Hepatocyte (in vitro differentiated cells): ENCODE results near the gene MRRF. TPM values are rescaled to one million over a fixed set of nuclear protein-coding genes. Genes with fewer than 3 reads are reported as not detected.
A peak's percentile ranks its signal among the peaks of the same experiment; 100 is the strongest.

Experiments used
- DNase-seq: peaks from one replicate; pipeline ENCODE4 v3.0.0-alpha.2; 2016; ENCODE audit warnings: low spot score
- H2AFZ ChIP-seq: fragments of 200-600 bp; sonication (generic); 2 replicates; pipeline ENCODE4 v1.6.0; 2016; ENCODE audit warnings: antibody characterized with exemption, mild to moderate bottlenecking
- H3K27ac ChIP-seq: fragments of 200-600 bp; sonication (generic); 2 replicates; pipeline ENCODE4 v1.5.1; 2016; ENCODE audit warnings: mild to moderate bottlenecking
- H3K27me3 ChIP-seq: fragments of 200-600 bp; sonication (generic); 2 replicates; pipeline ENCODE4 v1.6.1; 2016
- H3K36me3 ChIP-seq: fragments of 200-600 bp; sonication (generic); replicated peaks from 2 replicates; pipeline ENCODE4 v1.5.1; 2016; ENCODE audit warnings: low read depth; ENCODE audit not compliant: insufficient read depth
- H3K4me1 ChIP-seq: fragments of 200-600 bp; sonication (generic); 2 replicates; pipeline ENCODE4 v1.5.1; 2016; ENCODE audit warnings: mild to moderate bottlenecking, moderate library complexity; ENCODE audit not compliant: insufficient read depth
- H3K4me2 ChIP-seq: fragments of 200-600 bp; sonication (generic); 2 replicates; pipeline ENCODE4 v1.6.0; 2016
- H3K4me3 ChIP-seq: fragments of 200-600 bp; sonication (generic); 2 replicates; pipeline ENCODE4 v1.5.1; 2016; ENCODE audit warnings: mild to moderate bottlenecking
- H3K79me2 ChIP-seq: fragments of 200-600 bp; sonication (generic); 2 replicates; pipeline ENCODE4 v1.6.0; 2017; ENCODE audit warnings: mild to moderate bottlenecking
- H3K9me2 ChIP-seq: fragments of 200-600 bp; sonication (generic); replicated peaks from 2 replicates; pipeline ENCODE4 v1.6.0; 2017; ENCODE audit warnings: mild to moderate bottlenecking; ENCODE audit not compliant: insufficient read depth
- H3K9me3 ChIP-seq: fragments of 200-600 bp; sonication (generic); 2 replicates; pipeline ENCODE4 v1.5.1; 2016; ENCODE audit warnings: low read depth, mild to moderate bottlenecking
- H4K20me1 ChIP-seq: fragments of 200-600 bp; sonication (generic); 2 replicates; pipeline ENCODE4 v1.6.0; 2016; ENCODE audit warnings: mild to moderate bottlenecking; ENCODE audit not compliant: insufficient read depth, poor library complexity, severe bottlenecking
- CTCF ChIP-seq: fragments of 200-600 bp; sonication (generic); IDR thresholded peaks from 2 replicates; pipeline ENCODE4 v1.5.1; 2016; ENCODE audit warnings: antibody characterized with exemption, mild to moderate bottlenecking; ENCODE audit not compliant: poor library complexity
- EZH2 ChIP-seq: fragments of 200-600 bp; sonication (generic); IDR thresholded peaks from 2 replicates; pipeline ENCODE4 v1.6.1; 2016; ENCODE audit warnings: antibody characterized with exemption, mild to moderate bottlenecking, borderline replicate concordance
- EZH2phosphoT487 ChIP-seq: fragments of 200-600 bp; sonication (generic); IDR thresholded peaks from one replicate; pipeline ENCODE4 v1.6.1; 2018; ENCODE audit warnings: antibody characterized with exemption, mild to moderate bottlenecking, low read depth, moderate library complexity; ENCODE audit not compliant: unreplicated experiment, severe bottlenecking
- WGBS: methylation state at CpG from one replicate; pipeline ENCODE4 v1.1.6; 2016; ENCODE audit warnings: low lambda C conversion rate; ENCODE audit errors: missing lambda C conversion rate; 5-methylcytosine and 5-hydroxymethylcytosine counted together
- polyA plus RNA-seq: library from polyadenylated mRNA; unstranded; fragments of >200 nt; fragmentation: Nextera tagmentation; extraction: Ambion mirVana; gene quantifications from 2 replicates; pipeline ENCODE4 v1.2.1, GENCODE V29; 2016
- total RNA-seq: library from RNA; depleted of rRNA; stranded (reverse); fragments of >200 nt; gene quantifications from 2 replicates; pipeline ENCODE4 v1.2.3, GENCODE V29; 2014

MRRF gene
- total and polyA plus RNA-seq, 2 experiments from 2014 or later = 26.8 to 32.9 TPM

GRCh38 chr9:122350577-122351355 lies 86.1 kb downstream of the MRRF start:
- peaks cover 31% of the 10 kb centered on the region for H3K27me3 ChIP-seq
- H3K79me2 ChIP-seq = no peaks in the 10 kb centered on the region
- TF ChIP-seq CTCF (peak; percentile 97), EZH2 (no peak)
- no peak overlapping the region for H3K4me3 ChIP-seq
- H3K27ac ChIP-seq = no peak overlapping the region
- H3K4me1 ChIP-seq = peaks cover 12% of the 10 kb centered on the region
- no peaks in the 10 kb centered on the region for H3K9me2 ChIP-seq
- 45% methylated on average over 11 of the region's 11 CpGs for WGBS
- H4K20me1 ChIP-seq = no peaks in the 10 kb centered on the region
- H3K9me3 ChIP-seq = no peaks in the 10 kb centered on the region
- H2AFZ ChIP-seq = no peak overlapping the region
- H3K4me2 ChIP-seq = no peak overlapping the region
- no peaks in the 10 kb centered on the region for H3K36me3 ChIP-seq
- DNase-seq = peak; percentile 88

- Histone ChIP-seq H3K27ac (no peak overlapping the region), H3K4me1 (no peaks in the 10 kb centered on the region), H3K4me3 (no peak overlapping the region), H2AFZ (no peak overlapping the region), H3K27me3 (peaks cover 3% of the 10 kb centered on the region), H3K36me3 (no peaks in the 10 kb centered on the region), H4K20me1 (no peaks in the 10 kb centered on the region), H3K4me2 (no peak overlapping the region), H3K9me2 (no peaks in the 10 kb centered on the region), H3K9me3 (no peaks in the 10 kb centered on the region), H3K79me2 (no peaks in the 10 kb centered on the region)
- TF ChIP-seq EZH2 (no peak), CTCF (no peak), EZH2phosphoT487 (no peak)
- 92% methylated on average over 8 of the region's 8 CpGs for WGBS
- no peak for DNase-seq
These were observed 90.0 kb downstream of the MRRF start for GRCh38 chr9:122354536-122355199.

GRCh38 chr9:122355336-122355875 lies 90.7 kb downstream of the MRRF start:
- Histone ChIP-seq H3K79me2 (no peaks in the 10 kb centered on the region), H3K4me1 (no peaks in the 10 kb centered on the region), H3K9me3 (no peaks in the 10 kb centered on the region), H4K20me1 (no peaks in the 10 kb centered on the region), H3K36me3 (no peaks in the 10 kb centered on the region), H3K4me3 (no peak overlapping the region), H3K27ac (no peak overlapping the region), H2AFZ (no peak overlapping the region), H3K27me3 (no peaks in the 10 kb centered on the region), H3K9me2 (no peaks in the 10 kb centered on the region), H3K4me2 (no peak overlapping the region)
- no peak for DNase-seq
- 84% methylated on average over 4 of the region's 4 CpGs for whole genome bisulfite sequencing
- no peak for TF ChIP-seq EZH2phosphoT487
- TF ChIP-seq EZH2 = no peak
- no peak for TF ChIP-seq CTCF
